SKM-1 treated with dmso at 0.1 percent for 144 hours (cell line): Measurements from ENCODE around the gene NTHL1.

Experiments
- DNase-seq: peaks from one replicate; lab custom pipeline; 2025; ENCODE audit not compliant: unreplicated experiment; lab: John Stamatoyannopoulos, UW

Gene NTHL1

DNA sequence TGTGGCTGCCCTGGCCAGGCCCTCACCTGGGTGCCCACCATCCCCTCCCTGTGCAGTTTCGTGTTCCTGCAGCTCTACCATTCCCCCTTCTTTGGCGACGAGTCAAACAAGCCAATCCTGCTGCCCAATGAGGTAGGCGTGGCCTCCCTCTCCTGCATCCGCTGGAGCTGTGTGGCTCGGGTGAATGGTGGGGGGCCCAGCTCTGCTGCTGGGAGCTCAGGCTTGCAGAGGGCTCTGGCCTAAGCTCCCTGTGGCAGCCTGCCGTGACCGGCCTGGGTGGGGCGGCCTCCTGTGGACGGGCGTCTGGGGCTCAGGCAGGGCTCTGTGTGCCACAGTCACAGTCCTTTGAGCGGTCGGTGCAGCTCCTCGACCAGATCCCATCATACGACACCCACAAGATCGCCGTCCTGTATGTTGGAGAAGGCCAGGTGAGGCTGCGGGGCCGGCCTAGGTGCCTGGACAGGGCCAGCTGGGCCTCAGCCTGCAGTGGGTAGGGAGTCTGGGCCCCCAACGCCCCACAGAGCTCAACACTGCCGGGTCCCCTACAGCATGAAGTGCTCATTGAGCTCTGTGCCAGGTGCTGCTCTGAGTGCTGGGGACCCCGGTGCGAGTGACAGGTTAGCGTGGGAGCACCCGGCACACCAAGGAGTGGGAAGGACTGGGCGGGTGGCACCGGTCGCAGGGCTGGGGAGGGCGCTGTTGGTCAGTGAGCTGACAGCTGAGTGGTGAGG, 37.4 kb upstream of the NTHL1 start:
- no peak for DNase-seq

DNA sequence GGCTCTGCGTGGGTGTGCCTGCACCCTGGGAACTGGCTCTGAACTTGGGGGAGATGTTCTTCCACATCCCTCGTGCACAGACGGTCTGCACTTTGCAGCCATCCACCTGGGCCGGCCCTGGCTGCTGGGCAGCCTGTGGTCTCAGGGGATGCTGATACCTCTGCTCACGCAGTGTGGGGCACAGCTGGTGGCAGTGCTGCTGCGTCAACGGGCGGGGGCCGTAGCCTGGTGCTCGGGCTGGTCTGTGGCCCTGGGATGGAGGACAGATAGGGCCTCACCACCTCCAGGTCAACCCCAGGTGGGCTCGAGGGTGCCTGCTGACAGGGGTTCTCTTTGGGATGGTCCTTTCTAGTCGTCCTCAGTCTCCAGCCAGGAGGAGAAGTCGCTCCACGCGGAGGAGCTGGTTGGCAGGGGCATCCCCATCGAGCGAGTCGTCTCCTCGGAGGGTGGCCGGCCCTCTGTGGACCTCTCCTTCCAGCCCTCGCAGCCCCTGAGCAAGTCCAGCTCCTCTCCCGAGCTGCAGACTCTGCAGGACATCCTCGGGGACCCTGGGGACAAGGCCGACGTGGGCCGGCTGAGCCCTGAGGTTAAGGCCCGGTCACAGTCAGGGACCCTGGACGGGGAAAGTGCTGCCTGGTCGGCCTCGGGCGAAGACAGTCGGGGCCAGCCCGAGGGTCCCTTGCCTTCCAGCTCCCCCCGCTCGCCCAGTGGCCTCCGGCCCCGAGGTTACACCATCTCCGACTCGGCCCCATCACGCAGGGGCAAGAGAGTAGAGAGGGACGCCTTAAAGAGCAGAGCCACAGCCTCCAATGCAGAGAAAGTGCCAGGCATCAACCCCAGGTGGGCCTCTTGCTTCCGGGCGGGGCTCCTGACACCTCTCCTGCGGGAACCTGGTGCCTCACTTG, 36.5 kb upstream of the NTHL1 start:
- no peak for DNase-seq

DNA sequence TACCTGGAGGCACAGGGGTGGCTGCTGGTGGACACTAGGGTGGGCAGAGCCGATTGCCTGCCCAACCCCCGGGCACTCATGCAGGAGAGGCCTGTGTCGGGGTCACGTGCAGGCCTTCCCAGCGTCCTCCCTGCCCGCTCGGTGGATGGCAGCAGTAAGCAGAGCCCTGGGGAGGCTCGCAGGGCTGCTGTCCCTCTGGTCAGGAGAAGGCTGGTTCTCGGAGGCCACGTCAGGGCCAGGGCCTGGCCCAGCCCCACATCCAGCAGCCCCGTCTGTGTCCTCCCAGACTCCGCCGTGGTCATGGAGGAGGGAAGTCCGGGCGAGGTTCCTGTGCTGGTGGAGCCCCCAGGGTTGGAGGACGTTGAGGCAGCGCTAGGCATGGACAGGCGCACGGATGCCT, 35.8 kb upstream of the NTHL1 start:
- DNase-seq: no peak

DNA sequence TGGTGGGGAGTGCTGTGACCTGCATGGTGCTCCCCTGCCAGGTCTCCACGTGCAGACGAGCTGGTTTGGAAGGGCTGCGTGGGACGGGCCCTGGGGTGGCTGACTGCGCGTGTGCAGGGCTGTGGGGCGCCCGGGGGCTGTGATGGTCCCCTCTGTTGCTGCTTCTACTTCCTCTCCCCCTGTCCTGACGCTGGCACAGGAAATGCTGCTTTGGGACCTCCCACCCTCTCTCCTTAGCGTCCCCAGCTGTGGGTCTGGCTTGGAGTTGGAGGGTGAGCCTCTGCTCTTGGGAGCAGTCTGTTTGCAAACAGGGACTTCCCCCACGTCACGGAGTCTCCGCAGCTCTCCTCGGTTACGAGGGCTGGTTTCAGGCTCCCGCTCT, 35.3 kb upstream of the NTHL1 start:
- no peak for DNase-seq

DNA sequence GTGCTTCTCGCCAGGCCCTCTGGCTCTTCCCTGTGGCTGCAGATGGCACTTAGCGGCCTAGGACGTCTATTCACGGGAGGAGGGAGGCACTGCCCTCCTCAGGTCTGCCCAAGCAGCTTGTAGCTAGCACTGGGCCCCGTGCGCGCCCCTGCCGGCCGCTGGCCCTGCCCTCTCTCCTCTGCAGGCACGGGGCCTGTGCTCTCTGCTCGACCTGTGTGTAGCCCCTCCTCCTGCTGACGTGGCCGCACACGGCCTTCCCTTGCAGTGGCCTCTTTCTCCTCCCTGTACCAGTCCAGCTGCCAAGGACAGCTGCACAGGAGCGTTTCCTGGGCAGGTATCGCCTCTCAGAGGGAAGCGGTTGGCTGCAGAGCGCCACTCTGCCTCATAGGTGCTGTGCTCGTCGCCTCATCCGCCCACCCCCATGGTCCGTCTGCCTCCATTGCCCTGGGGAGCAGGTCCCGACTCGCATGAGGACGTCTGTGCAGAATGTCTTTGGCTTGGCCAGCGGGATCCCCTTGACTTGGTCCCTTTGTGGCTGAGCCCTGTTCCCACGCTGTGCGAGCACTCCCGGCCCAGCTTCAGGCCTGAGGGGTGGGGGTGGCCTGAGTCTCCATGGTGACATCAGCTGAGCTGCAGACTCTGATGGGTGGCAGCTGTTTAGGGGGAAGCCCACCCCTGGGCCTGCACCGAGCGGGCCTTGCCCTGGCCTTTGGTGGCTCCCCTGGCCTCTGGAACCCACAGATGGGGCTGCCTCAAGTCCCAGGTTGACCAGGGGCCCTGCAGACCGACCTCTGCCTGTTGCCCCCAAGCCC, 34.7 kb upstream of the NTHL1 start:
- no peak for DNase-seq

DNA sequence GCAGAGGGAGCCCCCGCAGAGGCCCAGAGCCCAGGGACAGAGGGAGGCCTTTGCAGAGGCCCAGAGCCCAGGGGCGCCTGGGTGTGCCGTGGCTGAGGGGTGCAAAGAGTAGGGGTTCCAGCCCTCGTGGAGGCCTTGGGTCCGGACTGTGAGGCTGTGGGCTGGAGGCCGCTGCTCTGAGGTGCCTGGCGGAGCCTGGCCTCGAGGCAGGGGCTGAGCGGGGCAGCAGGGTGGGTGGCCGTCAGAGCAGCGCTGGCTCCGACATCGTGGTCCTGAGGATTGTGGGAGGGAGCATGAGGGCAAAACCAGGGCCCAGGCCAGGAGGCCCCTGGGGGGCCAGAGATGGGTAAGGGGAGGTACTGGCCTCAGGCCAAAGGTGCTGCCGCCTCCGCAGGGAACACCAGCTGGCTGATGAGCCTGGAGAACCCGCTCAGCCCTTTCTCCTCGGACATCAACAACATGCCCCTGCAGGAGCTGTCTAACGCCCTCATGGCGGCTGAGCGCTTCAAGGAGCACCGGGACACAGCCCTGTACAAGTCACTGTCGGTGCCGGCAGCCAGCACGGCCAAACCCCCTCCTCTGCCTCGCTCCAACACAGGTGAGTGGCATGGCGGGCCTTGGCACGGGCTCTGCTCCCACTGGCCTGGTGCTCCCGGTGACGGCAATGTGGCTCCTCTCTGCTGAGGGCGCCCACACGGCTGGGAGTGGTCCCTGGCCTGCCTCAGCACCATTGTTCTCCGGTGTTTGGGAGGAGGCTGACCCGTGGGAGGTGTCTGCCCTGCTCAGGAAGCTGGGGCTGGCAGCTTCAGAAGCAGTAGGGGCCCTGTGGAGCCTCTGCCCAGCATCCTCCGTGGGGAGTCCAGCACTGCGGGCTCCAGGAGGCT, 33.8 kb upstream of the NTHL1 start:
- no peak for DNase-seq

DNA sequence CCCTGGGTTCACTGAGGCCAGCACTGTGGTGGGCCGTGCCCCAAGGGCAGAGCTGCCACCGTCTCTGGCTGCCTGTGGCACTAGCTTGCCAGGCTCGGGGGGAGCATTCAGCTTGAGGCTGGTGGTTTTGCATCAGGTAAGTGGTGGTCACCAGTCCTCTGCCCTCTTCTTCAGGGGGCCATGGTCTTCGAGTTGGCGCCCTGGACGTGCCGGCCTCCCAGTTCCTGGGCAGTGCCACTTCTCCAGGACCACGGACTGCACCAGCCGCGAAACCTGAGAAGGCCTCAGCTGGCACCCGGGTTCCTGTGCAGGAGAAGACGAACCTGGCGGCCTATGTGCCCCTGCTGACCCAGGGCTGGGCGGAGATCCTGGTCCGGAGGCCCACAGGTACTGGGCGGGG, 32.4 kb upstream of the NTHL1 start:
- DNase-seq: no peak

DNA sequence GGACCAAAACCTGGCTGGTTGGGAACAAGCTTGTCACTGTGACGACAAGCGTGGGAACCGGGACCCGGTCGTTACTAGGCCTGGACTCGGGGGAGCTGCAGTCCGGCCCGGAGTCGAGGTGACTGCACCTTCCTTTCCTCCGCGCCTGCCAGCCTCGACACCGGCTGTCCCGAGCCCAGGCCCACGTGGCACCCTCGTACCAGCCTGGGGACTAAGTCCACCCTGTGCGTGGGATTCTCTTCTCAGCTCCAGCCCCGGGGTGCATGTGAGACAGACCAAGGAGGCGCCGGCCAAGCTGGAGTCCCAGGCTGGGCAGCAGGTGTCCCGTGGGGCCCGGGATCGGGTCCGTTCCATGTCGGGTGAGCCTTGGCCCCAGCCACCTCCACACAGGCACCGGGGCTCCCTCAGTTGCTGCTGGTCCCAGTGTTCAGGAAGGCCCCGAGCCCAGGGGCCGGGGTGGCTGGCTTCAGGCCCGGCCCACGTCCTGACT, 31.7 kb upstream of the NTHL1 start:
- DNase-seq: no peak

DNA sequence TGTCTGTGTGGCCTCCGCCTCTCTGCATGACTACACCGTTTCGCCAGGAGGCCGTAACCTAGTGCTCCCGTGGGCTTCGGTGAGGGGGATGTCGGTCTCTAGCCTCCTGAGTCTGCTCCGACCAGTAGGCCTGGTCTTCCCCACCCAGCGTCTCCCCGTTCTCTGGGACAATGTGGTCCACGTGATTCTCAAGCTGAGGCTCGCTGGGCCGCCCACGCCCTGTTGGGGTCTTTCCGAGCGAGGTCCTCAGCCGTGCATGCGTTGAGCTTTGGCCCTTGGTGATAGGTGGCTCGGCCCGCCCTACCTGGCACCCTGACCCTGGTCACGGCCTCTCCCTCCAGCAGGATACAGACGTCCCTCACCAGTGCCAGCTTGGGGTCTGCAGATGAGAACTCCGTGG, 31.1 kb upstream of the NTHL1 start:
- DNase-seq: no peak

DNA sequence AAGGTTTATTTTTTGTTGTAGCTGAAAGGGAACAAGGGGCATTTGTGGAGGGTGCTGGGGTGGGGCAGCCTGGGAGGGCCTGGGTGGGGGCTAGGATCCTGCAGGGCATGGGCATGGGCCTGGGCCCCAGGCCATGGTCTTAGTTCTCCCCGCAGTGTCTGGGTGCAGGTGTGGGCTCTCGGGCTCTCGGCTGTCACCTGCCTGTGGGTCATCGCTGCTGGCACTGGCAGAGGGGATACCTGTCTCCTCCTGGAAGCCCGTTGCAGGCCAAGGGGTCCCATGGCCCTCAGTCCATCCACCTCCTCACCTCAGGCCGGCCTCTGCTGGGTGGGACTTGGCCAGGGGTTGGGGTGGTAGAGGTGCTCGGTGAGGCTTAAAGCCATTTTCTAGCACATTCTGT, 30.5 kb upstream of the NTHL1 start:
- no peak for DNase-seq

DNA sequence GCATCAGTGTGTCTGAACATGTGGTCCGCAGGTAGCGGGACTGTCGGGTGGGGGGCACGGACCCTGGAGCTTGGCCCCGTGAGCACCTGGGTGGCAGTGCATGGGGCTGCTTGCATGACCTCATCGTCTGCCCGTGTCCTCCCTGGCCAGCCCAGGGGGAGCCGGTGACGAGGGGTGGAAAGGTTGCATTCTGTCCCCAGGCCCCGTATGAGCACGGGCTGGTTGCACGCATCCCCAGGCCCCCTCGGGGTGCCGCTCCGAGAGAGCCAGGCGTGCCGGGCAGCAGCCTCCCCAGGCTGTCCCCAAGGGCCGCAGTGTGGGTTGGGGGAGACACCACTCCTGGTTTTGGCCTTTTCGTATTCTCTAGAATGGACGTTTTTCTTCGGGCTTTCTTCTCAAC, 30.1 kb upstream of the NTHL1 start:
- DNase-seq: no peak

DNA sequence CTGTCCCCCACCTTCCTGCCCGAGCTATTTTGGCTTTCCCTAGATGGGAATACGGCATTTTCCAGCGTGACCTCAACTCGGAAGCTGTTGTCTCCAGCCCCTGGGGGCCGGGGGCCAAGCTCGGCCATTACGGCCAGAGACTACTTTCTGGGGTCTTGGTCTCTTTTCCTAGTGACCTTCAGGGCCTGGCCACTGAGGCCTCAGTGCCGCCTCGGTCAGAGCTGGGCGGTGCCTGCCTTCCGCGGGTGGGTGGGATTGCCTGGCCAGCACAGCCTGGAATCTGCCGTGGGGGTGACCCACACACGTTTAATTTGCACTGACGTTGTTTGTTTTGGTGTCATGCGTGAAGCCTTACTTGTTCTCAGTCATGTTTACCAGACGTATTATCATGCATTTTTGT, 29.4 kb upstream of the NTHL1 start:
- DNase-seq: no peak

DNA sequence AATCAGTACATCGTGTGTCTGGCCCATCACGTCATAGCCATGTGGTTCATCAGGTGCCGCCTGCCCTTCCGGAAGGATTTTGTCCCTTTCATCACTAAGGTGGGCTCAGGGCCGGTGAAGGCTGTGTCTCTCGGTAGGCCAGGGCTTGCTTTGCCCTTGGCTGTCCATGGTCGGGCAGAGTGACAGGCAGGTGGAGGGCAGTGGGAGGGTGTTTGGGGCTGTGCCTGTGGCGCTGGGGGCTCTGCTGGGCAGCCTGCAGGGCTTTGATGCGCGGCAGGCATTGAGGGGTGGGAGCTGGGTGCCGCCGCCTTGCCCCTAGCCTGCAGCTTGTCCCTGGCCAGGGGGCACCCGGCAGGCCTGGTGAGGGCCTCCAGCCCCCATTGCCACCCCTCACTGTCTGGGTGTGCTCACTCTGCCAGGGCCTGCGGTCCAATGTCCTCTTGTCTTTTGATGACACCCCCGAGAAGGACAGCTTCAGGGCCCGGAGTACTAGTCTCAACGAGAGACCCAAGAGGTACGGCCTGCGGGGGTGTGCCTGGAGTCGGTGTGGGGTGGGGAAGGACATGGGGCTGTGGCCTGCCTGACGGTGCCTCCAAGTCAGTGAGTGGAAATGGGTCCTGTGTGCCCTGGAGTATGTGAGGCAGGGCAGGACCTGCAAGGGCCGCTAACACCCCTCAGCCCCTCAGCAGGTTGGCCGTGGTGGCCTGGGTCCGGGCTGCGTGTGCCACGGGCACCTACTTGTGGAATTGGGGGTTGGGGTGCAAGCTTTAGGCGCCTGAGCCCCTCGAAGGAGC, 28.6 kb upstream of the NTHL1 start:
- no peak for DNase-seq

DNA sequence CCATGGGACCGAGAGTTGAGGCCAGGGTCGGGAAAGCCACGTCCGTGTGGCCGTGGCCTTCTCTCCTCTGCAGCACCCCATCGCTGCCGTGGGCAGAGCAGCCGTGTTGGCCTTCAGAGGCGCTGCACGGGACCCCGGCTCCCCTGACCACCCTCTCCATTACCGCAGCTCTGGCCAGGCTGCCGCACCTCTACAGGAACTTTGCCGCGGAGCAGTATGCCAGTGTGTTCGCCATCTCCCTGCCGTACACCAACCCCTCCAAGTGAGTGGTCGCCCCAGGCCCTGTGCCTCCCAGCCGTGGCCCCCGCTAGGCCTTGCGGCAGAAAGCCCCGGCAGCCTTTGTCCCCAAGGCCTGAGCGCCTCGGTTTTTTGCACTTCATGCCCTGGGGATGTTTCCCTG, 28.0 kb upstream of the NTHL1 start:
- DNase-seq: no peak

DNA sequence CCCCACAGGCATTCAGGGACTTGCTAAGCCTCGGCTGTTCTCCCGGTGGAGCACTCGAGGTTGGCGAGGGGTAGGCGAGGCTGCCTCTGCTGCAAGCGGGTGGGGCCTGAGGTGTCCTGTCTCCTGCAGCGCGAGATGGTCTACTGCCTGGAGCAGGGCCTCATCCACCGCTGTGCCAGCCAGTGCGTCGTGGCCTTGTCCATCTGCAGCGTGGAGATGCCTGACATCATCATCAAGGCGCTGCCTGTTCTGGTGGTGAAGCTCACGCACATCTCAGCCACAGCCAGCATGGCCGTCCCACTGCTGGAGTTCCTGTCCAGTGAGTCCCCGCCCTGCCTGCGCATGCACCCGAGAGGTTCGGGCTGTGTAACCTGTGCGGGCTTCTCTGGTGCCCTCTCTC, 26.4 kb upstream of the NTHL1 start:
- no peak for DNase-seq

DNA sequence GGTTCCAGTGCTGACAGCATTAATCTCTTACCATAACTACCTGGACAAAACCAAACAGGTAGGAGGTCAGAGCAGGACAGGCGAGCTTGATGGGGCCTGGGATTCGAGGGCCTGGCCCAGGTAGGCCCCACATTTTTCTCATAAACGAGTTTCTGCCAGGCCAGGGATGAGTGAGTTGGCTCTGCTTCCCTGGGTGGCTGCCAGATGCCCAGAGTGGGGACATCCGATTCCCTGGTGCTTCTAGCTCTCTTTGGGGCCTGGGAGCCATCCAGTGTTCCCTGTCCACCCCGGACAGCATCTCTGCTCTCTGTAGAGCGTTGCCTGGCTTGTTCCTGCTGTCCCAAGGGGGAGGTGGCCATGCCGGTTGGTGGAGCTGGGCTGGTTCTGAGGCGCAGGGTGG, 25.3 kb upstream of the NTHL1 start:
- DNase-seq: no peak

DNA sequence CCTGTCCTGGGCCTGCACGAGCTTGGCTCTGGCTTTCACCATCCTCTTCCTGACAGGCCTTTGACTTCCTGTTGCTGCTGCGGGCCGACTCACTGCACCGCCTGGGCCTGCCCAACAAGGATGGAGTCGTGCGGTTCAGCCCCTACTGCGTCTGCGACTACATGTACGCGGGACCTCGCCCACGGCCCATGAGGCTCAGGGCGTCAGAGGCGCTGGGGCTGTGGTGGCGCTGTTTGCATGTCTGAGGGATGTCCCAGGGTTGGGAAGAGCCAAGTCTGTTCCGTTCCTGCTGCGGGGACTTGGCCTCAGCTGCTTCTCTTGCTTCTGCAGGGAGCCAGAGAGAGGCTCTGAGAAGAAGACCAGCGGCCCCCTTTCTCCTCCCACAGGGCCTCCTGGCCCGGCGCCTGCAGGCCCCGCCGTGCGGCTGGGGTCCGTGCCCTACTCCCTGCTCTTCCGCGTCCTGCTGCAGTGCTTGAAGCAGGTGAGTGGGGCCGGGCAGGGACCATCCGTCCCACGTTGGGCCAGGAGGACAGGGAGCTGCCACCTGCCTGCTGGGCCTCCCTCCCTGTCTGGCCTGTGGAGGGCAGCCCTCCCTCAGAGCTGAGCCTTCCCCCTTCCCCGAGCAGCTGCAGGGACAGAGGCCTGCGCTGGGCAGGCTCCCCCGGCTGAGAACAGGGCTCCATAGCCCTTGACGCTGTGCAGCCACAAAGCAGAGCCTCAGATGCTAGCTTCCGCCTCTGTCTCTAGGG, 24.0 kb upstream of the NTHL1 start:
- DNase-seq: no peak

DNA sequence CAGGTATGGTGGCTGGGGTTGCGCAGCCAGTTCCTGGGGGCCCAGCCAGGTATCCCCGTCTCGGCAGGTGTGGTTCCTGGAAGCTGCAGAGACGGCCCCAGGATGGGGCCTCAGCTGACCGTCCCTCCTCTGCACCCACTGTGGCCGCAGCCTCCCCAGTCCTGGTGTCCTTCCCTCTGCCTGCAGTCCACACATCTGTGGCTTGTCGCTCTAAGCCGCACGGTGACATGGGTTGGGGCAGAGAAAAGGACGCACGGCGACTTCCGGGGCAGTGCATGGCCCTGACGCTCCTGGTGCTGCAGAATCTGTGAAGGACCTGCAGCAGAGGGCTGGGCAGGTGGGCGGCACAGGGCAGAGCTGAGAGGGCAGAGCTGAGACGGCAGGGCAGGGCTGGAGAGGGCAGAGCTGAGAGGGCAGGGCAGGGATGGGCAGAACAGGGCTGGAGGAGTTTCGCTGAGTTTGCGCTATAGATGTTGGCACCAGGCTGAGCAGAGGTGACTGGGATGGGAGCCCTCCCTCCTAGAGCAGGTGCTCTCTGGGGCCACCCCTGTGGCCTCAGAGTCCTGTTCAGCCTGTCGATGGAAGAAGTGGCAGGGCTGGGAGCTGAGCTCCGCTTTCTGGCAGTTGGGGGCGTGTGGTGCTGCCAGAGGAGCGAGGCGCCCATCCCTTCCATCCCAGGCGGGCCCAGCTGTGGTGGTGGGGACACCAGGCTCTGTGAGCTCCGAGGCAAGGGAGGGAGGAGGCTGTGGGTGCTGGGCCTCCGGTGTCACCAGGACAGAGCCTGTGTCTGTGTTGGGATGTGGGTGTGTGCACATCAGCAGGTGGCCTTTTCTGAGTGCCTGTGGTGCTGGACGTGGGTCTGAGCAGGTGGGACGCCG, 23.2 kb upstream of the NTHL1 start:
- DNase-seq: no peak
